Fibroblast of villous mesenchyme (primary cell): Measurements from ENCODE around the gene POU2F3. TPM values are rescaled to one million over a fixed set of nuclear protein-coding genes. Genes with fewer than 3 reads are reported as not detected.
"Not testable (repeated sequence)": the region's sequence is repeated elsewhere in the genome, so short reads cannot be mapped to it uniquely, and the experiment has no call there.

Experiments
- DNase-seq: peaks from one replicate; pipeline ENCODE4 v3.0.0-alpha.2; 2010; ENCODE audit warnings: low read depth
- H3K4me3 ChIP-seq: 2 replicates; pipeline ENCODE4 v1.5.1; 2011; ENCODE audit warnings: low read depth, mild to moderate bottlenecking, low read length
- CTCF ChIP-seq: IDR thresholded peaks from 2 replicates; pipeline ENCODE4 v1.5.1; 2012; ENCODE audit warnings: low read depth, mild to moderate bottlenecking, low read length; ENCODE audit not compliant: insufficient read depth
- total RNA-seq: library from RNA; depleted of rRNA; stranded (reverse); fragments of >200 nt; gene quantifications from 2 replicates; pipeline ENCODE4 v1.2.3, GENCODE V29; 2012

POU2F3 gene
- total RNA-seq, 1 donor: under 0.01 TPM

GRCh38 chr11:120268686-120269085 is 28.7 kb downstream of the POU2F3 start:
- H3K4me3 ChIP-seq: no peak overlapping the region
- no peak for DNase-seq
- no peak for TF ChIP-seq CTCF

- no peak overlapping the region for H3K4me3 ChIP-seq
- DNase-seq: no peak
- no peak for TF ChIP-seq CTCF
Measured at GRCh38 chr11:120270386-120270785, 30.4 kb downstream of the POU2F3 start.

- H3K4me3 ChIP-seq: no peak overlapping the region
- no peak for TF ChIP-seq CTCF
- no peak for DNase-seq
Measured at GRCh38 chr11:120271672-120272071, 31.7 kb downstream of the POU2F3 start.

GRCh38 chr11:120272303-120272702 is 32.4 kb downstream of the POU2F3 start:
- H3K4me3 ChIP-seq: no peak overlapping the region
- TF ChIP-seq CTCF: no peak
- no peak for DNase-seq

GRCh38 chr11:120273432-120273831 is 33.5 kb downstream of the POU2F3 start:
- H3K4me3 ChIP-seq: no peak overlapping the region
- TF ChIP-seq CTCF: no peak
- no peak for DNase-seq

GRCh38 chr11:120273956-120274355 is 34.0 kb downstream of the POU2F3 start:
- DNase-seq, H3K4me3 ChIP-seq: not testable (repeated sequence)

GRCh38 chr11:120279502-120279901 is 39.6 kb downstream of the POU2F3 start:
- no peak for TF ChIP-seq CTCF
- H3K4me3 ChIP-seq: no peak overlapping the region
- no peak for DNase-seq
